ENCODE data around the gene ATG16L1. TPM values are rescaled to one million over a fixed set of nuclear protein-coding genes. Genes with fewer than 3 reads are reported as not detected.

Gene ATG16L1
- total and polyA plus RNA-seq, 9 of the 15 experiments (the other 6 are each of a cell fraction or from before 2014, with no cell fraction given): 6.4 to 21.3 (median 17.2) TPM

GRCh38 chr2:233336541-233336940, 85.1 kb downstream of the ATG16L1 start:
- H3K79me2 ChIP-seq (ENCODE audit: control insufficient read depth, insufficient read depth, low read length): no peaks in the 10 kb centered on the region
- no peak overlapping the region for H3K9ac ChIP-seq (ENCODE audit: insufficient read depth in 1 of 2, low read depth in 2 of 2, low read length in 2 of 2)
- in situ Hi-C loops (cut with MboI): no loop called here
- no peak for DNase-seq (ENCODE audit: extremely low read depth in 1 of 4, low spot score in 3 of 4)
- POLR2A ChIA-PET: no interaction called here
- H3K9me3 ChIP-seq (replicated peaks; ENCODE audit: control insufficient read depth, insufficient read depth, low read depth, low read length): no peaks in the 10 kb centered on the region; the same call in 1 of the 2 replicates
- 52% methylated on average over 5 of the region's 5 CpGs for WGBS (ENCODE audit: insufficient coverage, low coverage, missing lambda C conversion rate)
- H3K27ac ChIP-seq (ENCODE audit: extremely low read depth, low read depth, low read length): no peak overlapping the region
- BruUV-seq (replicated peaks): no TSS peak
- H4K20me1 ChIP-seq (replicated peaks; ENCODE audit: control insufficient read depth, insufficient read depth, low read length): no peaks in the 10 kb centered on the region
- H3K27me3 ChIP-seq (ENCODE audit: control insufficient read depth in 2 of 2, insufficient read depth in 2 of 2, low read length in 2 of 2): 0 out of 5 replicates have a peak, but pooled peaks cover 0 to 5% of the 10 kb centered on the region in 2 experiments
- intact Hi-C loops (cut with micrococcal nuclease): no loop called here
- no peak overlapping the region for H3K4me2 ChIP-seq (ENCODE audit: insufficient read depth, low read length)
- no peak for ATAC-seq
- no peak for FAIRE-seq
- H3K4me3 ChIP-seq: no peak overlapping the region
- H3K9me1 ChIP-seq (ENCODE audit: control insufficient read depth, insufficient read depth, low read length): no peaks in the 10 kb centered on the region
- TF ChIP-seq NFIC (IDR thresholded peaks at IDR 0.05) (no peak), SIN3A (IDR thresholded peaks at IDR 0.05; ENCODE audit: borderline replicate concordance in 2 of 2, control insufficient read depth in 1 of 2, low read depth in 2 of 2, low read length in 2 of 2) (no peak), ZNF212 (CRISPR knock-in tag; IDR thresholded peaks at IDR 0.05) (no peak), DPF2 (IDR thresholded peaks at IDR 0.05) (no peak), CXXC5 (CRISPR knock-in tag; IDR thresholded peaks at IDR 0.05) (no peak), CHD1 (IDR thresholded peaks at IDR 0.05; ENCODE audit: low read length) (no peak), SP1 (CRISPR knock-in tag; IDR thresholded peaks at IDR 0.05) (no peak)
- H3K4me1 ChIP-seq (replicated peaks in 1 of 2; ENCODE audit: control insufficient read depth in 2 of 2, insufficient read depth in 2 of 2, low read length in 2 of 2): peaks cover 6% of the 10 kb centered on the region in 2 experiments
- H3K36me3 ChIP-seq (ENCODE audit: control insufficient read depth, insufficient read depth, low read length): no peaks in the 10 kb centered on the region
- no peak overlapping the region for H2AFZ ChIP-seq (ENCODE audit: low read depth, low read length)
- CTCF ChIA-PET (ENCODE audit: low intra/inter-chr PET ratio): no interaction called here

All from K562 (cell line).